HG03135 (cell line): ENCODE measurements around the gene NXPE1.

ENCODE experiments used
- ATAC-seq: cut with Tn5 transposase; IDR thresholded peaks from one replicate; pipeline ENCODE4 v1.9.1; 2021; ENCODE audit warnings: mild to moderate bottlenecking, moderate library complexity; ENCODE audit not compliant: unreplicated experiment

Gene NXPE1

GRCh38 chr11:114563077-114563476 lies 3.4 kb upstream of the NXPE1 start:
- no peak for ATAC-seq

- no peak for ATAC-seq
Measured at GRCh38 chr11:114562166-114562916, 2.7 kb upstream of the NXPE1 start.

GRCh38 chr11:114556135-114556534 lies 3.5 kb downstream of the NXPE1 start:
- ATAC-seq = no peak

- ATAC-seq = no peak
Measured at GRCh38 chr11:114553642-114554041, 6.0 kb downstream of the NXPE1 start.

DNA sequence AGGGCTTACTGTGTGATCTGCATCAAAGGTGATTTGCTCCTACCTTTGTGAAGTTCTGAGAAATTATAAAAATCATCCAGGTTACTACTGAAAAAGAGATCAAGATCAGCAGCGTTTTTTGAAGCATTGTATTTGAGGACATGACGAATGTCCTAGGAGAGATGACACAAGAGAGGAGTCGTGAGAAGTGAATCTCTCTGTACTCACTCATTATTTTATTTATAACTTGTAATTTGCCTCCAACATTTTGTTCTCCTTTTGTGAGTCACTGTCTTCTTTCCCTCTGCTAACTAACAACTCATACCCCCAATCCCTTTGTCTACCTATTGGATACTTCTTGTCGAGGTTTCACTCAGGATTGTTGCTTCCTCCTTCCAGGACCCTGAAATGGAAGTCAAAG lies 8.6 kb downstream of the NXPE1 start:
- ATAC-seq = no peak

DNA sequence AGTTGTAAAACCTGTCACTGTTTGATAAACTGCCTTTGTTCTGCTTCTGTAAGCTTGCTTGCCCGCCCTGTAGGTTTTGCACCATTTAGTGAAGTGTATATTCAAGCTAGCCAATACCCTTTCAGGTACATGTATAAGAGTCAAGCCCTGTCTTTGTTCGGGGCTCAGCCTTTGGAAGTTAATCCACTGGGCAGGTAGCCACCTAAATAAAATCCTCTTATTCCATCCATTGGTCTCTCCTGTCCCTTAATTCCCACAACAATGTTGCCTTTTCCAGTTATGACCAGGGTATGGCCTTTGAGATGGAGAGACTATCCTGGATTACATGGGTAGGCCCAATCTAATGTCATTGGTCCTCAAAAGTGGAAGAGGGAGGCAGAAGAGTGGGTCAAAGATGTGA lies 34.0 kb downstream of the NXPE1 start:
- ATAC-seq = no peak

DNA sequence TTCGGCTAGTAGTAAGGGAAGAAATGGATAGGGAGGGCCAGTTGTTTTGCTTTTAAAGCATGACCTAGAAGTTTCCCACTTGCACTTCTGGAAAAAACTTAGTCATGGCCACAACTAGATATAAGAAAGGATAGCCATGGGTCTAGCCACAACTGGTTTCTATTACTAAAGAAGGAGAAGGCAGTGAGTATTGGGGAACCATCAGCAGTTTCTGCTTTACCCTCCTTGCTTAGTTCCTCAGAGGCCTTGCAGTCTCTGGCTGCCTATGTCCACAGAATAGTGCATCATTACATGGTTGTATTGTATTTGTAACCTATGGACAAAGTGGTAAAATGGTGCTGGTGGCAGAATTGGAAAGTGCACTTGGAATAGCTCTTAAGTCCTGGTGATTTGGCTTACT lies 35.6 kb downstream of the NXPE1 start:
- no peak for ATAC-seq

- ATAC-seq = no peak
Measured at GRCh38 chr11:114522818-114523217, 36.9 kb downstream of the NXPE1 start.

- ATAC-seq = no peak
Measured at GRCh38 chr11:114511538-114511937, 48.1 kb downstream of the NXPE1 start.

DNA sequence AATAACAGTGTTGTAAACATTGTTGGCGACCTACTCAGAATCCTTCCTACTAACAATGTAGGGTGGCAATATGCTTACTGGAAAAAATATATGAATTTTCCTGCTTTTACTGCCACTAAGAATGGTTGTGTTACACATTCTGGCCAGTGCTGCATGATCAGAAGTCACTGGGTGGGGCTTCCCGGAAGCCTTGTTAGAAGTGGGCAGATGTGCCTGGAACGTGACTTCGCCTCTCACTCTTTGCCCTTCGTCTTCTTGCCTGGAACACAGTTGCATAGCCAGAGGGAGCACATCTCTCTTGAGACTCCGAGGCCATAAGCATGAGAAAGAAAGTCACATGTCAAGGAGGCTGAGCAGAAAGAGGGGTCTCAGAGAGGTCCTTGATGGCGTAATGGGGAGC lies 48.6 kb downstream of the NXPE1 start:
- no peak for ATAC-seq

GRCh38 chr11:114501901-114502300 lies 57.8 kb downstream of the NXPE1 start:
- ATAC-seq = no peak

- no peak for ATAC-seq
Measured at GRCh38 chr11:114499756-114500155, 59.9 kb downstream of the NXPE1 start.

GRCh38 chr11:114496915-114497314 lies 62.8 kb downstream of the NXPE1 start:
- ATAC-seq = no peak

GRCh38 chr11:114483929-114484328 lies 75.8 kb downstream of the NXPE1 start:
- ATAC-seq = no peak

DNA sequence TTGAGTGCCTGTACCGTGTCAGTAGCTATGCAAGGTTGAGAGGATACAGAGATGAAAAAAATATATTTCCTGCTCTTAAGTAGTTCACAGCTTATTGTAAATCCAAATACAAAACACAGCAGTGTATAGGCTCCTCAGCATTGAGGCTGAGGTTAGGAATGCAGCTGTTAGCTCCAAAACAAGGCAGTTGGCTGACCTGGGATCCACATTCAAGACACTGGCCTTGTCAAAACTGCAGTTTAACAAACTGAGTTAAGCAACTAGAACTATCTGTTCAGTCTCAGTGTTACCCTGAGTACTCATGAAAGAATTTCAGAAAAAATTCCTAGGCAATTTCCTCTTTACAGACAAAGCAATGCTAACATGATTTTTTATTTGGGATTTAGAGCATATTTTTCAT lies 77.6 kb downstream of the NXPE1 start:
- no peak for ATAC-seq

DNA sequence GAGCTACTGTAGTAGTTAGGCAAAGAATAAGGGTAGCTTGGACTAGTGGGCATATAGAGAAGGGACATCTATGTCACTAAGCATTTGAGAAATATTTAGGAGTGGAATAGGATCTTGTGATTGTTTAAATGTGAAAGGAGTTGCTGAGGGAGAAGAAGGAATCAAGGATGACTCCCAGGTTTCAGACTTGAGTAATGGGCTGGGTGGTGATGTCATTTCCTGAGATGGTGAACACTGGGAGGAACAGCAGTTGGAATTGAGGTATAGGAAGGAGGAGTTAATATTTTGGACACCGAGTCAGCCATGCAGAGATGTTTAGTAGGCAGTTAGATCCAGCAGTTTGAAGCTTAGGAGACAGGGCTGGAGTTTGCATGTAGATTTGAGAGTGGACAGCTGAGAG lies 80.3 kb downstream of the NXPE1 start:
- ATAC-seq = no peak

- no peak for ATAC-seq
Measured at GRCh38 chr11:114478768-114479167, 80.9 kb downstream of the NXPE1 start.

GRCh38 chr11:114478001-114478410 lies 81.7 kb downstream of the NXPE1 start:
- no peak for ATAC-seq

GRCh38 chr11:114472661-114473060 lies 87.0 kb downstream of the NXPE1 start:
- ATAC-seq = no peak
